Activated CD4-positive, CD25-positive, alpha-beta regulatory T cell treated with anti-CD3 and anti-CD28 coated beads, Interleukin-2, amount 50 U/mL, for 72 hours (primary cell): Measurements from ENCODE around the gene TPST1.

Source experiments
- DNase-seq: peaks from one replicate; pipeline ENCODE4 v3.0.0; 2021

TPST1 gene

GRCh38 chr7:66239467-66239856, 34.3 kb downstream of the TPST1 start:
- no peak for DNase-seq

GRCh38 chr7:66245008-66245407, 39.9 kb downstream of the TPST1 start:
- no peak for DNase-seq

GRCh38 chr7:66246554-66247171, 41.5 kb downstream of the TPST1 start:
- no peak for DNase-seq

- no peak for DNase-seq
Measured at GRCh38 chr7:66247380-66248078, 42.4 kb downstream of the TPST1 start.

- DNase-seq, result no peak
Measured at GRCh38 chr7:66250711-66251110, 45.6 kb downstream of the TPST1 start.

- no peak for DNase-seq
Measured at GRCh38 chr7:66255534-66256100, 50.5 kb downstream of the TPST1 start.

GRCh38 chr7:66256281-66256680, 51.1 kb downstream of the TPST1 start:
- DNase-seq, result no peak

- no peak for DNase-seq
Measured at GRCh38 chr7:66257481-66257880, 52.3 kb downstream of the TPST1 start.

- DNase-seq, result no peak
Measured at GRCh38 chr7:66258409-66258808, 53.3 kb downstream of the TPST1 start.

- DNase-seq, result no peak
Measured at GRCh38 chr7:66261941-66262340, 56.8 kb downstream of the TPST1 start.

- DNase-seq, result no peak
Measured at GRCh38 chr7:66263936-66264335, 58.8 kb downstream of the TPST1 start.

GRCh38 chr7:66265566-66265965, 60.4 kb downstream of the TPST1 start:
- DNase-seq, result no peak

- DNase-seq, result no peak
Measured at GRCh38 chr7:66267249-66267648, 62.1 kb downstream of the TPST1 start.

GRCh38 chr7:66269978-66270377, 64.8 kb downstream of the TPST1 start:
- no peak for DNase-seq

- DNase-seq, result no peak
Measured at GRCh38 chr7:66272321-66272720, 67.2 kb downstream of the TPST1 start.

GRCh38 chr7:66276363-66276762, 71.2 kb downstream of the TPST1 start:
- no peak for DNase-seq

- DNase-seq, result no peak
Measured at GRCh38 chr7:66277492-66277891, 72.4 kb downstream of the TPST1 start.

- DNase-seq, result no peak
Measured at GRCh38 chr7:66279912-66280311, 74.8 kb downstream of the TPST1 start.

- DNase-seq, result no peak
Measured at GRCh38 chr7:66281678-66282590, 76.8 kb downstream of the TPST1 start.

- DNase-seq, result no peak
Measured at GRCh38 chr7:66282591-66282935, 77.4 kb downstream of the TPST1 start.

- no peak for DNase-seq
Measured at GRCh38 chr7:66283003-66283920, 78.1 kb downstream of the TPST1 start.

- no peak for DNase-seq
Measured at GRCh38 chr7:66296001-66296521, 90.9 kb downstream of the TPST1 start.
